GM21528 (cell line): ENCODE results near the gene ANKRD13C.

Source experiments
- ATAC-seq: cut with Tn5 transposase; IDR thresholded peaks from one replicate; pipeline ENCODE4 v1.9.1; 2021; ENCODE audit warnings: mild to moderate bottlenecking, moderate library complexity; ENCODE audit not compliant: unreplicated experiment, low FRiP score

The ANKRD13C gene

GRCh38 chr1:70224954-70225353 is 129.6 kb downstream of the ANKRD13C start:
- ATAC-seq: no peak

- no peak for ATAC-seq
Measured at GRCh38 chr1:70222716-70223235, 131.7 kb downstream of the ANKRD13C start.

- ATAC-seq: peak; percentile 96
Measured at GRCh38 chr1:70221238-70222121, 133.0 kb downstream of the ANKRD13C start, which contains the start of gene SRSF11. Gene SRSF11, plus strand, starts transcription at chr1:70221380. Its CDS starts 257 bp downstream, at chr1:70221637.

GRCh38 chr1:70220517-70221237 is 133.8 kb downstream of the ANKRD13C start:
- ATAC-seq: peak; percentile 10

GRCh38 chr1:70220015-70220414 is 134.5 kb downstream of the ANKRD13C start:
- no peak for ATAC-seq

- no peak for ATAC-seq
Measured at GRCh38 chr1:70211541-70211940, 143.0 kb downstream of the ANKRD13C start.

- ATAC-seq: no peak
Measured at GRCh38 chr1:70210820-70211219, 143.7 kb downstream of the ANKRD13C start.
